Gastroesophageal sphincter (tissue), 3 donors: ENCODE results near the gene NIM1K.

ENCODE experiments used
- EP300 ChIP-seq: sonication (generic); formaldehyde crosslinking; IDR thresholded peaks from one replicate; pipeline ENCODE4 v1.6.1; 2017; ENCODE audit warnings: antibody characterized with exemption, mild to moderate bottlenecking
- POLR2A ChIP-seq, 2 donors: fragments of 450-650 bp; IDR thresholded peaks; one replicate each; pipeline ENCODE4 v1.6.1; 2017; ENCODE audit warnings: antibody characterized with exemption in 2 of 2, mild to moderate bottlenecking in 2 of 2, moderate library complexity in 1 of 2
- POLR2AphosphoS5 ChIP-seq: sonication (generic); formaldehyde crosslinking; IDR thresholded peaks from one replicate; pipeline ENCODE4 v1.6.1; 2017; ENCODE audit warnings: antibody characterized with exemption
- TF ChIP-seq, protein P1 (sequence below), 4 experiments: fragments of 200-600 bp in 2 of 4; fragments of 450-650 bp in 2 of 4; sonication (generic) in 1 of 4; IDR thresholded peaks; one replicate each; pipeline ENCODE4 v1.5.1; 2017 to 2019; ENCODE audit warnings: antibody characterized with exemption in 4 of 4, mild to moderate bottlenecking in 2 of 4, moderate library complexity in 2 of 4

DNA sequence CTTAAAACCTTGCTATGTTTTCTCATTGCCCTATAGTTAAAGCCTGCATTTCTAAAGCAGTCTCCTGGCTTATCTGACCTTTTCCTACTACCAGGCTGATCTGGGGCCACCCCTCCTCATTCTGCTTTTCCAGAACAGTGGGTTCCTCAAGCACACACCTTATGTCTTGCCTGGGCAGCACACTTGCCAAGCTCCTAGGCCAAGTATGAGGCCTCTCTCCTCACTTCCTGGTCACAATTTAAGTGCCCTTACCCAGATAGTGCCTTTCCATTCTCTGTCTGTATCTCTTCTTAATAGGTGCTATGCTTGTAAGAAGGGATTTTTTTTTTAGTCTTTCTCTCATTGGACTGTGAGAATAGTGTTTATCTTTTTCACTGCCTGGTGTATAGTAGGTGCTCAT lies 81.5 kb downstream of the NIM1K start:
- TF ChIP-seq POLR2A (IDR thresholded peaks at IDR 0.05) (no peak), EP300 (no peak), POLR2AphosphoS5 (no peak)
- TF ChIP-seq, protein P1, sequence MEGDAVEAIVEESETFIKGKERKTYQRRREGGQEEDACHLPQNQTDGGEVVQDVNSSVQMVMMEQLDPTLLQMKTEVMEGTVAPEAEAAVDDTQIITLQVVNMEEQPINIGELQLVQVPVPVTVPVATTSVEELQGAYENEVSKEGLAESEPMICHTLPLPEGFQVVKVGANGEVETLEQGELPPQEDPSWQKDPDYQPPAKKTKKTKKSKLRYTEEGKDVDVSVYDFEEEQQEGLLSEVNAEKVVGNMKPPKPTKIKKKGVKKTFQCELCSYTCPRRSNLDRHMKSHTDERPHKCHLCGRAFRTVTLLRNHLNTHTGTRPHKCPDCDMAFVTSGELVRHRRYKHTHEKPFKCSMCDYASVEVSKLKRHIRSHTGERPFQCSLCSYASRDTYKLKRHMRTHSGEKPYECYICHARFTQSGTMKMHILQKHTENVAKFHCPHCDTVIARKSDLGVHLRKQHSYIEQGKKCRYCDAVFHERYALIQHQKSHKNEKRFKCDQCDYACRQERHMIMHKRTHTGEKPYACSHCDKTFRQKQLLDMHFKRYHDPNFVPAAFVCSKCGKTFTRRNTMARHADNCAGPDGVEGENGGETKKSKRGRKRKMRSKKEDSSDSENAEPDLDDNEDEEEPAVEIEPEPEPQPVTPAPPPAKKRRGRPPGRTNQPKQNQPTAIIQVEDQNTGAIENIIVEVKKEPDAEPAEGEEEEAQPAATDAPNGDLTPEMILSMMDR (IDR thresholded peaks at IDR 0.05), result no peak
